Aorta (tissue), 5 donors: Measurements from ENCODE around the gene ATXN7. TPM values are rescaled to one million over a fixed set of nuclear protein-coding genes. Genes with fewer than 3 reads are reported as not detected.

Experiments
- ATAC-seq: fragments of 200-7000 bp; cut with Tn5 transposase; one replicate; pipeline ENCODE4 v1.9.1; 2022; ENCODE audit warnings: moderate library complexity; ENCODE audit not compliant: low FRiP score
- DNase-seq, 2 donors: peaks; one replicate each; pipeline ENCODE4 v3.0.0-alpha.2; 2020
- H3K27ac ChIP-seq, 2 donors: one replicate each; pipeline ENCODE4 v1.5.1; 2013; ENCODE audit warnings: low read length in 2 of 2, mild to moderate bottlenecking in 2 of 2, moderate library complexity in 2 of 2, control low read depth in 1 of 2, inconsistent platforms in 1 of 2, low read depth in 1 of 2
- H3K27me3 ChIP-seq, 2 donors: one replicate each; pipeline ENCODE4 v1.6.1; 2013; ENCODE audit warnings: control low read depth in 1 of 2, low read length in 1 of 2, mild to moderate bottlenecking in 1 of 2, moderate library complexity in 1 of 2; ENCODE audit not compliant: insufficient read depth in 2 of 2, control insufficient read depth in 1 of 2
- H3K36me3 ChIP-seq, 2 donors: one replicate each; pipeline ENCODE4 v1.6.1; 2013; ENCODE audit warnings: control low read depth in 1 of 2, low read length in 1 of 2, mild to moderate bottlenecking in 1 of 2; ENCODE audit not compliant: insufficient read depth in 2 of 2, control insufficient read depth in 1 of 2
- H3K4me1 ChIP-seq, 2 donors: one replicate each; pipeline ENCODE4 v1.6.1; 2013; ENCODE audit warnings: low read length in 2 of 2, control low read depth in 1 of 2, mild to moderate bottlenecking in 1 of 2, moderate library complexity in 1 of 2; ENCODE audit not compliant: insufficient read depth in 2 of 2, control insufficient read depth in 1 of 2
- H3K4me3 ChIP-seq, 2 donors: one replicate each; pipeline ENCODE4 v1.5.1; 2013; ENCODE audit warnings: low read length in 2 of 2, control low read depth in 1 of 2, mild to moderate bottlenecking in 1 of 2
- H3K9me3 ChIP-seq: one replicate; pipeline ENCODE4 v1.6.1; 2013; ENCODE audit warnings: mild to moderate bottlenecking, low read length; ENCODE audit not compliant: control insufficient read depth
- WGBS, 2 donors: extraction: QIAGEN DNeasy Blood & Tissue Kit; methylation state at CpG; one replicate each; pipeline ENCODE4 v1.1.7; 2013; 5-methylcytosine and 5-hydroxymethylcytosine counted together
- intact Hi-C, 2 donors: fragments of 100-400 bp; cut with DNase I; formaldehyde crosslinking; loops; one replicate each; pipeline versions ENCODE4 v1.14.2 to v1.15.0; 2022
- polyA plus RNA-seq, 2 donors: library from polyadenylated mRNA; stranded (reverse); fragments of 200-250 nt; gene quantifications; one replicate each; pipeline ENCODE4 v1.2.3, GENCODE V29; 2013
- total RNA-seq, 2 donors: library from RNA; stranded (reverse); fragmentation: NEBNext Ultra II Directional; extraction: Animal tissue kit (Norgen Biotek cat#: 25700); gene quantifications; one replicate each; pipeline ENCODE4 v1.2.1, GENCODE V29; 2021
- donor health status: healthy with polysubstance abuse.
- donor health status: Bipolar disorder and iron deficiency.
- donor health status: DM: no; HTN: no; CAD: no.
- donor health status: DM: no; HTN: no; CAD: no.
- donor health status: DM: yes; HTN: yes; CAD: no.

Gene ATXN7
- total and polyA plus RNA-seq, 4 donors = 4.1 to 52.5 (median 29.2) TPM

DNA sequence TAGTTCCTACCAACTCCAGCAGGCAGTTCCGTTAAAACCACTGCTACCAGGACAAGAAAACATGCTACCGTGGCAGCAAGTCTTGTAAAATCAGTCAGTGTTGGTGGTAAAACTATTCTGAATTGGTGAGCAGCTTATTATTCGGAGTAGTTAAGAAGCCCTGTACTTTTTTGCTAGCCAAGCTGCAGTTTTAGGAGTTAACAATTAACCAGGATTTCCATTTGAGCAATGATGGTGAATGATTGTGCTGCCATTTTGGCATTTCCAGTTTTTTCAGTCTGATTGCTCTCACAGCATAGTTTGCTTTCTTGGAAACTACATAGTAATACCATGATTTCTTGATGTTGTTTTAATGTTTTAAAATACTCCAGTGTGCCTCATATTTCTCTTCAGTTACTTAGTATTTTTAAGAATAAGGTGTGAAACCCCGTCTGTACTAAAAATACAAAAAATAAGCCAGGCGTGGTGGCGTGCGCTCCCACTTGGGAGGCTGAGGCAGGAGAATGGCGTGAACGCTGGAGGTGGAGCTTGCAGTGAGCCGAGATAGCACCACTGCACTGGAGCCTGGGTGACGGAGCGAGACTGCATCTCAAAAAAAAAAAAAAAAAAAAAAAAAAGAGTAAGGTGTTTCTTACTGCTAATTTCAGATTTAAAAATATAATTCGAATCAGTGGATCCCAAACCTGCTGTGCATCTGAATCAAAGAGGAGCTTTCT is 92.3 kb downstream of the ATXN7 start:
- WGBS, 2 donors = 83 to 88% methylated on average over 13 of the region's 13 CpGs
- ATAC-seq (no peak), DNase-seq (no peak)
- H3K27me3 ChIP-seq = no peaks in the 10 kb centered on the region
- H3K9me3 ChIP-seq = no peaks in the 10 kb centered on the region
- no peak overlapping the region for H3K4me3 ChIP-seq
- peaks cover 0 to 2% of the 10 kb centered on the region in 2 donors for H3K4me1 ChIP-seq
- intact Hi-C loops = no loop called here
- H3K27ac ChIP-seq = no peak overlapping the region
- H3K36me3 ChIP-seq = peaks cover 0 to 2% of the 10 kb centered on the region in 2 donors

DNA sequence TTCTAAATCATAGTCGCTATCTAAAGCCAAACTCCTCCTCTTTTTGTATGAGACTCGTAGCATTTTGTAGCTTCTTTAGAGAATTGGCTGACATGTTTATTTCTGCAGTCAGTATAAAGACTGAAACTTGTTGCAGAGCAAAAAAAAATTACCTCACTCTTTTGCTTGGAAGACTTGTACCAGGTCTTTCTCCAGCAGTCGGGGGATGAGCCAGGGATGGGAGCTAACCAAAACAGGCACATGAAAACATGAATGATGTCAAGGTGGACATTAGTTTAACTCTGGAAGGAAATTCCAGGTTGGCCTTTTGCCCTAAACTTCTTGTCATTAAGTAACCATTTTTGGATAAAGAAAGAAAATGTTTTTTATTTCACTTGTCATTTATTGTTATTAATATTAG is 95.5 kb downstream of the ATXN7 start:
- intact Hi-C loops = no loop called here
- Histone ChIP-seq H3K4me1 (peaks cover 0 to 2% of the 10 kb centered on the region in 2 donors), H3K27ac (no peak overlapping the region), H3K4me3 (no peak overlapping the region), H3K27me3 (no peaks in the 10 kb centered on the region), H3K36me3 (peaks cover 0 to 2% of the 10 kb centered on the region in 2 donors), H3K9me3 (no peaks in the 10 kb centered on the region)
- ATAC-seq = no peak
- no peak for DNase-seq
- 14 to 19% methylated on average over 3 of the region's 3 CpGs for WGBS, 2 donors

DNA sequence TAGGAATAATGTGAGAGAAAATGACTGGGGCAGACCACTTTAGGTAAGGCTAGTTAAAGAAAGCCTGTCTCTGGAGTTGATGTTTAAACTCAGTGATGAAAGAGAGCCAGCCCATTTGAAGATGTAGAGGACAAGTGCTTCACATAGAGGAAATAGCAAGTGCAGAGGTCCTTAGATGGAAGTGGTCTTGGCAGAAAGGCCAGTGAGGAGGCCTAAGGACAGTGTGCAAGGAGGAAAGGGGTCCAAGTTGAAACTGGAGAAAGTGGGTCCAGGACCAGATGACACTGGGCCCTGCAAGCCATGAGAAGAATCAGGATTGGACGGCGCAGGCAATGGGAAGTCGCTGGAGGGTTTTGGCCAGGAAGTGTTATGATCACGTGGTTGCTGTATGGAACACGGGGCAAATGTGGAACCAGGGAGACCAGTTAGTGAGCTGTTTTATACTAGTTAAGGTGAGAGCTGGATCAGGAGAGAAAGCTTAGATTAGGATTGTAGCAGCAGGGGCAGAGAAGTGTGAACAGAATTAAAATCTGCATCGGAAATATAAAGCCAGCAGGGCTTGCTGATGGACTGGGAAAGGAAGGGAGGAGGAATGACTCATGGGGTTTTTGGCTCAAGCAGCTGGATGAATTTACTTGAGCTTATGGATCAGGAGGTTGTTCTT is 96.5 kb downstream of the ATXN7 start:
- intact Hi-C loops = no loop called here
- 4% methylated on average over 6 of the region's 6 CpGs for WGBS, 2 donors
- Histone ChIP-seq H3K27ac (peak overlapping the region; percentile 28 to 69), H3K36me3 (no peaks in the 10 kb centered on the region), H3K4me3 (peak overlapping the region; percentile 39 to 77), H3K9me3 (no peaks in the 10 kb centered on the region), H3K27me3 (no peaks in the 10 kb centered on the region), H3K4me1 (peaks cover 1 to 8% of the 10 kb centered on the region in 2 donors)
- peak; percentile 78 for ATAC-seq
- peak; percentile 61 to 76 for DNase-seq

DNA sequence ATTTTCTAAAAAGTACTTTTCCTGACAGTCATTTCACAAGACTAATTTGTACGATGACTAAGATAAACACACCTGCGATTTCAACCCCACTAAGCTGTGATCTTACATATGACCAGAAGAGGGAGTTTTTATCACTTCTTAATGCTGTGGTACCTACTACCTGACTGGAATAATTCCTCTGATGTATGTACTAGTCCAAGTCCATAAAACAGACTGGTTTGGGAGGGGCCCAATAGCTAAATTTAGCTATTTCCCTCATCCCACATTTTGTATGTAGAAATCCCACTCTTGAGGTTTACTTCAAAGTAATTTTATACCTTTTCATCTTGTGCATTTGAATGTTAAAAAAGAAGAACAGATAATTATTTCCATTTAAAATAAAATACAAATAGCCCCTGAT is 98.2 kb downstream of the ATXN7 start:
- H3K36me3 ChIP-seq = no peaks in the 10 kb centered on the region
- H3K4me1 ChIP-seq = peaks cover 1 to 8% of the 10 kb centered on the region in 2 donors
- DNase-seq = no peak
- whole genome bisulfite sequencing, 2 donors = 9% methylated on average over 2 of the region's 2 CpGs
- no peak overlapping the region for H3K27ac ChIP-seq
- no peaks in the 10 kb centered on the region for H3K9me3 ChIP-seq
- no peak overlapping the region for H3K4me3 ChIP-seq
- intact Hi-C loops = no loop called here
- H3K27me3 ChIP-seq = no peaks in the 10 kb centered on the region
- ATAC-seq = peak; percentile 64

DNA sequence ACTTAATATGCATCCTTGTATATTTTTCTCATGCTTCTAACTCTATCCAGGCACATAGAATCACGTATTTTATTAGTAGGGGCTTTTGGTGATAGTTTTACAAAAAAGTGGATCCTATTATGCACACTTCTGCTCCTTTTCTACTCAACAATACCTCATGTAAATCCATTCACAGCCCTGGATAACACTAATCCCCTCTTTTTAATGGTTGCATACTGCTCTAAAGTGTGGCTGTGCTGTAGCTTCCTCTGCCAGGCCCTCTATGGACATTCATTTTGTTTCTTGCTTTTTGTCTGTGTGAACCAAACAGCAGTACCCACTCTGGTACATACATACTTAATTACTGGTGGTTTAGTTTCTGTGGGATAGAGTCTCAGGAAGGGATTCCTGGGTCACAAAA is 99.8 kb downstream of the ATXN7 start:
- Histone ChIP-seq H3K9me3 (no peaks in the 10 kb centered on the region), H3K4me1 (peaks cover 1 to 6% of the 10 kb centered on the region in 2 donors), H3K36me3 (no peaks in the 10 kb centered on the region), H3K27me3 (no peaks in the 10 kb centered on the region), H3K4me3 (no peak overlapping the region), H3K27ac (no peak overlapping the region)
- DNase-seq = no peak
- WGBS, 2 donors = 85 to 88% methylated on average over 1 of the region's 1 CpG
- ATAC-seq = no peak
- intact Hi-C loops = no loop called here

DNA sequence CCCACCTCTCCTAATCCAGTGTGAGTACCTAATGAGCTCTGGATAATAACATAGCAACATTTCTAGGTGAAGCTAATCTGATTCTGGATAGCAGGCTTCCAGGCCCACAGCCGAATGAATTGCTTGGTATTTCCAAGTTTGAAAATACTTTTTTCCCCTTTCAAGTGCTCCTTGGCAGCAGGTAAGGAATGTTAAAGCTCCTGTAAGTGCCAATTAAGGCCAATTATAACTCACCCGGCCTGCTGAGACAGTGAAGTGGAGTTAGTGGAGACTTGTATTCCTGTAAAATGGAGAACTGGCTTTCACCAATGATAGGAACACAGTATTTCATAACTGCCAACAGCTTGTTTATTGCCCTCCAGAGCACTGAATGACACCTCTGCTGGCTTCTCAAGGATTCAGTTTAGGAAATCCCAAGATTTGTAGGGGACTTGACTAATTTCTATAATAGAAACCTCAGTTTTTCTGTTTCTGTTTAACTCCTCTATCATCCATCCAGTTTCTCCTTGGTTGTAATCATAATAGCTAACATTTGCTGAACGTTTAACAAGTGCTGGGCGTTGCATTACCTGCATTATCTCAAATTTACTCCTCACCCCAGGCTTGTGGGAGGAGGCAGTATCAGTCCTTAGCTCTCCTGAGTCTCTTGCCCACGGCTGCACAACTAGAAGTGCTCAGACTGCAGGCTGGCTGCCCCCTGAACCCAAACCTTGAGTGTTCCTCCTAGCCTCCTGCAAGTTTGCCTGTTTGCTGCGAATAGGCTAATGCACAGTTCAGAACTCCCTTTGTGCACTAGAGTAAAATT is 101.2 kb downstream of the ATXN7 start:
- Histone ChIP-seq H3K27me3 (no peaks in the 10 kb centered on the region), H3K4me1 (peaks cover 3 to 14% of the 10 kb centered on the region in 2 donors), H3K9me3 (no peaks in the 10 kb centered on the region), H3K36me3 (no peaks in the 10 kb centered on the region), H3K27ac (no peak overlapping the region), H3K4me3 (no peak overlapping the region)
- no peak for DNase-seq
- intact Hi-C loops = no loop called here
- ATAC-seq = no peak
- WGBS, 2 donors = 24 to 34% methylated on average over 6 of the region's 6 CpGs

DNA sequence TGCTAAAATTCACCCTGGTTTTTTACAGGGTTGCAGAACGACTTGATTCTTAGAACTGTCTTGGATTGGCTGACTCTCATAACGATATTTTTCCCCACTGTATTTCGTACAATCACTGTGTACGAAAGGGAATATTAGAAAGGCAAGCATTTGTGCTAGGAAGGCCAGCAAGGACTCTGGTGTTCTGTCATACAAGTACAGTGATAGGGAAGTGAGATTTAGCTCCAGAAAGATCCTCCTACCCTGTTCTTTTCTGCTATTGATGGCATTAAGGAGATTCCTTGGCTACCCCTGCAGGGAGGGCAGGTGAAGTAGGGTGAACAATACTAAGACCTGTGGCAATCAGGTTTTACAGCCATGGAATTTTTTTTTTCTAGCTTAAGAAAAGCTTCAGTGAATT is 102.3 kb downstream of the ATXN7 start:
- intact Hi-C loops = no loop called here
- no peak overlapping the region for H3K4me3 ChIP-seq
- H3K9me3 ChIP-seq = no peaks in the 10 kb centered on the region
- ATAC-seq = no peak
- no peaks in the 10 kb centered on the region for H3K36me3 ChIP-seq
- H3K4me1 ChIP-seq = peaks cover 8 to 19% of the 10 kb centered on the region in 2 donors
- no peak overlapping the region for H3K27ac ChIP-seq
- no peak for DNase-seq
- no peaks in the 10 kb centered on the region for H3K27me3 ChIP-seq
- WGBS, 2 donors = 67 to 83% methylated on average over 4 of the region's 4 CpGs

DNA sequence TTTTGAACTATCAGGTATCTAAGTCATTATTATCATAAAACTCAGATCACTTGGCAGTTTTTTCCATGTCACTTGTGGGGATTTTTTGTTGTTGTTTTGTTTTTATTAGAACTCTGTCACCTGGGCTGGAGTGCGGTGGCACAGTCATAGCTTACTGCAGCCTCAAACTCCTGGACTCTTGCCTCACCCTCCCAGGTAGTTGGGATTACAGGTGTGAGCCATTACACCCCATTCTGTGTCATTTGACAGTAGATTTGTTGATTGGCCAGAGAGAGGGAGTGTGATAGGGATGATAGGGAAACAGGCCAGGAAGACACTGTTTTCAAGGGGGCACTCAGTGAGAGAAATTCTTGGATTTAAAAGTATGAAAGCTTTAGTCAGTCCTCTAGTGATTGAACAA is 103.2 kb downstream of the ATXN7 start:
- WGBS, 2 donors = 99 to 100% methylated on average over 1 of the region's 1 CpG
- intact Hi-C loops = no loop called here
- DNase-seq = no peak
- Histone ChIP-seq H3K9me3 (no peaks in the 10 kb centered on the region), H3K27me3 (no peaks in the 10 kb centered on the region), H3K4me3 (no peak overlapping the region), H3K27ac (no peak overlapping the region), H3K36me3 (no peaks in the 10 kb centered on the region), H3K4me1 (peaks cover 10 to 22% of the 10 kb centered on the region in 2 donors)
- ATAC-seq = no peak
